Measurements from ENCODE around the gene DCAF7.

Gene DCAF7

DNA sequence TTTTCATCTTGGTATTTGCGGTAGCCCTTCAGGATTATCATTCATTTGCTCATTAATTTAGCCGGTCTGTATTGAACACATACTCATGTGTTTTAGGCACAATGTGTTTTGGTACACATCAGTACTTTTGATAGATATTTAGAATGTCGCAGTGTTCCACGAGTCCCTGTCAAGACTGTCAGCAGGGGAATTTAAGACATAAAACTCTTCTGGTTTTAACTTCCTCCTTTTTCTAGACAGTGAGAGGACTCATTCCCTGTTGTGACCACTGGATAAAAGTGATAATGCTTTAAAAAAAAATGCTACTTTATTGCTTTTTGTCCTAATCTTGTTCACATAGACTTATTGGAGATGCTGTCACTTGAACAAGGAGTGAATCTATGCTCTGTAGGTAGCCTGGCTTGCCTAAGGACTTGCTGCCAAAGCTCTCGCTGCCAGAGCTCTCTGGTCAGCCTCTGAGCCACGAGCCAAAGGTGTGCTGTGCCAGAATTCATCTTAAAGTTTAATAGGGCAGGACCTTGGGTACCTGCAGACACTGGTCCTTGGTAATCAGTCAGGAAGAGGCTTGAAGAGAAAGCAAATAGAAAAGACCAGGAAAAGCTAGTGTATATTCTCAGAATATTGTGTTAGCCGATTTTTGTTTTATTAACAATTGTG, 5.4 kb downstream of the DCAF7 start:
- TF ChIP-seq CTCF (IDR thresholded peaks at IDR 0.05) = no peak

DNA sequence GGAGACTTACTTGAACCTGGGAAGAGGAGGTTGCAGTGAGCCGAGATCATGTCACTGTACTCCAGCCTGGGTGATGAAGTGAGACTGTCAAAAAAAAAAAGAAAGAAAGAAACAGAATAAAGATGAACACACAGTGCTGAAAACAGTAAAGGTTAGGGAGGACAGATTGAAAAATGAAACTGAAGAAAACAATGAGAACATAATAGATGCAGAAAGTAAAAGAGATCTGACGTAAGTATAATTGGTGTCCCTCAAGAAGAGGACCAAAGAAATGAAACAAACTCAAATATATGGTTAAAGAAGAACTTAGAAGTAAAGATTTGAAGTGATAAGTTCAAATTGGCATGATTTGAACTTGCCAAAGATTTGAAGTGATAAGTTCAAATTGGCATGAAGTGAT, 7.1 kb downstream of the DCAF7 start:
- no peak for TF ChIP-seq CTCF (IDR thresholded peaks at IDR 0.05)

GRCh38 chr17:63558441-63558840, 8.2 kb downstream of the DCAF7 start:
- TF ChIP-seq CTCF (IDR thresholded peaks at IDR 0.05) = no peak

DNA sequence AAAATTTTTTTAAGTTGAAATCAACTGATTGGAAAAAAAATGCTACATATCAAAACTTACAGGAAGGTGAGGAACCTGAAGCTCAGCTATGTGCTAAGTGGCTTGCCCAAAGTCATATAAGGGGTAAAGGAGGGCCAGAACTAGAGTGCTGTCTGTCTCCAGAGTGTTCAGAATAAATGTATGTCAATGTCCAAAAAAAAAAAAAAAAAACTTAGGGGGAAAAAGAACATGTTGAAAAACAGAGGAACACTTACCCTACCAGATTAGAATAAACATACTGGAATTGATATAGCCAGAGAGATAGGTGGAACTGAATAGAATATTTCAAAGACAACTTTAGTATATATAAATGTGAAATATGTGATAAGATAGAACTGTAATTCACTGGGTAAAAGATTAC, 11.5 kb downstream of the DCAF7 start:
- TF ChIP-seq CTCF (IDR thresholded peaks at IDR 0.05) = no peak

GRCh38 chr17:63563339-63563738, 13.1 kb downstream of the DCAF7 start:
- TF ChIP-seq CTCF (IDR thresholded peaks at IDR 0.05) = no peak

DNA sequence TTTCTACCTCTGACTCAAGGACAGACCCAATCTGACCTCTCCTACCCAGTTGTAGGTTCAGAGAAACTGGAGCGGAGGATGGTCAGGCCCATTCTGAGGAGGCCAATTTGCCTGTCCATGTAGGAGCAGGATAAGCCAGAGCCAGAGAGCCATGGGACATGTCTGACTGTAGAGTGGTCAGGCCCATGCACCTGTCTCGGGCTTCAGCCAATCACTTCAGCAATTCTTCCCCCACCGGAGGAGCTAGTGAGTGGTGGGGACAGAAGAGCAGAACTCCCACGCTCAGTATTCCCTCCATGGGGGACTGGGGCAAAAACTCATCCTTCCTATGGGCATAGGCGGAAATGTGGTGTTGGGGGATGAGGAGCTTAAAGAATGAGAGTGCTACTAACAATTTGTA, 14.3 kb downstream of the DCAF7 start:
- TF ChIP-seq CTCF (IDR thresholded peaks at IDR 0.05) = no peak

- TF ChIP-seq CTCF (IDR thresholded peaks at IDR 0.05) = no peak
Observed at GRCh38 chr17:63567229-63567628, 17.0 kb downstream of the DCAF7 start.

GRCh38 chr17:63568563-63568962, 18.3 kb downstream of the DCAF7 start:
- TF ChIP-seq CTCF (IDR thresholded peaks at IDR 0.05) = no peak

Data from LNCAP (cell line).